ENCODE results near the gene KCNK16.
A peak's percentile ranks its signal among the peaks of the same experiment; 100 is the strongest.

Gene KCNK16

GRCh38 chr6:39322306-39322850 is at the start of gene KCNK16:
Gene KCNK16, minus strand, starts transcription at chr6:39322702. Its CDS starts 162 bp downstream, at chr6:39322540.
- H3K4me3 ChIP-seq (replicated peaks; ENCODE audit: low read depth, low read length), result no peak within 1 kb of the TSS
- no peak for TF ChIP-seq CTCF (IDR thresholded peaks at IDR 0.05; ENCODE audit: low read length, missing control alignments)
- DNase-seq (ENCODE audit: low read depth), result no peak

GRCh38 chr6:39370390-39370789 is 47.9 kb upstream of the KCNK16 start:
- no peak overlapping the region for H3K4me3 ChIP-seq (replicated peaks; ENCODE audit: low read depth, low read length)
- DNase-seq (ENCODE audit: low read depth), result no peak
- no peak for TF ChIP-seq CTCF (IDR thresholded peaks at IDR 0.05; ENCODE audit: low read length, missing control alignments)

- TF ChIP-seq CTCF (IDR thresholded peaks at IDR 0.05; ENCODE audit: low read length, missing control alignments), result peak; percentile 30
- H3K4me3 ChIP-seq (replicated peaks; ENCODE audit: low read depth, low read length), result no peak overlapping the region
- DNase-seq (ENCODE audit: low read depth), result no peak
Observed at GRCh38 chr6:39369987-39370386, 47.5 kb upstream of the KCNK16 start.

- H3K4me3 ChIP-seq (replicated peaks; ENCODE audit: low read depth, low read length), result no peak overlapping the region
- TF ChIP-seq CTCF (IDR thresholded peaks at IDR 0.05; ENCODE audit: low read length, missing control alignments), result no peak
Observed at GRCh38 chr6:39367700-39368099, 45.2 kb upstream of the KCNK16 start.

GRCh38 chr6:39366931-39367618 is 44.6 kb upstream of the KCNK16 start:
- no peak for DNase-seq (ENCODE audit: low read depth)
- H3K4me3 ChIP-seq (replicated peaks; ENCODE audit: low read depth, low read length), result no peak overlapping the region
- TF ChIP-seq CTCF (IDR thresholded peaks at IDR 0.05; ENCODE audit: low read length, missing control alignments), result no peak

More at GRCh38 chr6:39367700-39368099, 45.2 kb upstream of the KCNK16 start:
- no peak for DNase-seq (ENCODE audit: low read depth)

GRCh38 chr6:39365281-39366074 is 43.0 kb upstream of the KCNK16 start:
- DNase-seq (ENCODE audit: low read depth), result peak; percentile 22
- H3K4me3 ChIP-seq (replicated peaks; ENCODE audit: low read depth, low read length), result no peak overlapping the region
- no peak for TF ChIP-seq CTCF (IDR thresholded peaks at IDR 0.05; ENCODE audit: low read length, missing control alignments)
